MCF 10A (cell line): ENCODE measurements around the gene DOC2A. TPM values are rescaled to one million over a fixed set of nuclear protein-coding genes. Genes with fewer than 3 reads are reported as not detected.

Experiments
- BruUV-seq: library from RNA; stranded (reverse); fragments of 400-500 nt; replicated peaks from 2 replicates; lab custom pipeline; 2021; lab: Mats Ljungman, UMichigan
- CTCF ChIA-PET: fragments of 300-600 bp; sonication (Branson Sonifier 250); formaldehyde crosslinking; extraction: SDS; loops from one replicate; lab custom pipeline; 2021; ENCODE audit warnings: antibody characterized with exemption, inconsistent platforms; lab: Yijun Ruan, JAX
- POLR2A ChIA-PET: fragments of 300-600, 350-650 bp; sonication (Branson Sonifier 250); formaldehyde crosslinking; extraction: SDS; loops from one replicate; lab custom pipeline; 2020; ENCODE audit warnings: antibody characterized with exemption, inconsistent platforms; lab: Yijun Ruan, JAX
- DNase-seq: peaks from one replicate; pipeline ENCODE4 v3.0.0-alpha.2; 2018; ENCODE audit not compliant: unreplicated experiment
- H3K27ac Mint-ChIP-seq: one replicate; pipeline ENCODE4 v1.8.0; 2022; ENCODE audit warnings: mild to moderate bottlenecking, low read depth, mixed read lengths; ENCODE audit not compliant: unreplicated experiment
- H3K27me3 Mint-ChIP-seq: one replicate; pipeline ENCODE4 v1.8.0; 2022; ENCODE audit warnings: mixed read lengths; ENCODE audit not compliant: insufficient read depth, unreplicated experiment
- H3K36me3 Mint-ChIP-seq: one replicate; pipeline ENCODE4 v1.8.0; 2022; ENCODE audit warnings: mild to moderate bottlenecking, moderate library complexity, mixed read lengths; ENCODE audit not compliant: insufficient read depth, unreplicated experiment
- H3K4me1 Mint-ChIP-seq: one replicate; pipeline ENCODE4 v1.8.0; 2022; ENCODE audit warnings: mixed read lengths; ENCODE audit not compliant: insufficient read depth, unreplicated experiment
- H3K4me3 Mint-ChIP-seq: one replicate; pipeline ENCODE4 v1.8.0; 2022; ENCODE audit warnings: mild to moderate bottlenecking, moderate library complexity, mixed read lengths; ENCODE audit not compliant: unreplicated experiment
- H3K9me3 Mint-ChIP-seq: one replicate; pipeline ENCODE4 v1.8.0; 2022; ENCODE audit warnings: mixed read lengths; ENCODE audit not compliant: unreplicated experiment
- intact Hi-C: fragments of 100-400 bp; cut with micrococcal nuclease; formaldehyde crosslinking; loops from 2 replicates; pipeline ENCODE4 v1.14.1; 2022
- total RNA-seq: library from RNA; stranded (reverse); gene quantifications from 2 replicates; pipeline ENCODE4 v1.2.3, GENCODE V29; 2022
- TF ChIP-seq, protein P1 (sequence below): fragments of 200-600 bp; IDR thresholded peaks from one replicate; pipeline ENCODE4 v1.8.0; 2022; ENCODE audit warnings: antibody characterized with exemption, mild to moderate bottlenecking; ENCODE audit not compliant: unreplicated experiment

The DOC2A gene
- total RNA-seq, 1 experiment from 2014 or later = 1.2 TPM

DNA sequence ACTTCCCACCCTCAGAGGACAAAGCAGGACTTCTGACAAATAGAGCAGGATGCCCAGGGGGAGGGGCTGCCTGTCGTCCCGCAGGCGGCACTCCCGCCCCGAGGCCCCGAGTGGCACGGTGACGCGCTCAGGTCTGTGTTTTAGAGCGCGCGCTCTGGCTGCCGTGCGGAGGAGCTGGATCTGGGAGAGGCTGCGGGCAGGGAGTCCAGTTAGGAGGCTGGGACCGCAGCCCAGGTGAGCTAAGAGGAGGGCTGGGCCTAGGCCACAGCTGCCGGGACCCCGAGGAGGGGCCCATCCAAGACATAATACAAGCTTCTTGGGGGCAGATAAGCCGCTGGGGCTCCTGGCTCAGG, 6.4 kb downstream of the DOC2A start:
- no peaks in the 10 kb centered on the region for H3K27me3 Mint-ChIP-seq
- TF ChIP-seq, protein P1, sequence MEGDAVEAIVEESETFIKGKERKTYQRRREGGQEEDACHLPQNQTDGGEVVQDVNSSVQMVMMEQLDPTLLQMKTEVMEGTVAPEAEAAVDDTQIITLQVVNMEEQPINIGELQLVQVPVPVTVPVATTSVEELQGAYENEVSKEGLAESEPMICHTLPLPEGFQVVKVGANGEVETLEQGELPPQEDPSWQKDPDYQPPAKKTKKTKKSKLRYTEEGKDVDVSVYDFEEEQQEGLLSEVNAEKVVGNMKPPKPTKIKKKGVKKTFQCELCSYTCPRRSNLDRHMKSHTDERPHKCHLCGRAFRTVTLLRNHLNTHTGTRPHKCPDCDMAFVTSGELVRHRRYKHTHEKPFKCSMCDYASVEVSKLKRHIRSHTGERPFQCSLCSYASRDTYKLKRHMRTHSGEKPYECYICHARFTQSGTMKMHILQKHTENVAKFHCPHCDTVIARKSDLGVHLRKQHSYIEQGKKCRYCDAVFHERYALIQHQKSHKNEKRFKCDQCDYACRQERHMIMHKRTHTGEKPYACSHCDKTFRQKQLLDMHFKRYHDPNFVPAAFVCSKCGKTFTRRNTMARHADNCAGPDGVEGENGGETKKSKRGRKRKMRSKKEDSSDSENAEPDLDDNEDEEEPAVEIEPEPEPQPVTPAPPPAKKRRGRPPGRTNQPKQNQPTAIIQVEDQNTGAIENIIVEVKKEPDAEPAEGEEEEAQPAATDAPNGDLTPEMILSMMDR = no peak
- BruUV-seq = no TSS peak
- ChIA-PET POLR2A (interaction anchor here (0.7 to 2.5 kb wide), 4 partner anchors 8 to 180 kb away, joined by 3 to 9 read pairs (median 4); partner anchors contain the start of genes INO80E and TAOK2), CTCF (interaction anchor here (0.9 to 2.0 kb wide), 4 partner anchors 11 to 86 kb away, joined by 3 to 6 read pairs (median 4); no protein-coding TSS in a partner anchor)
- H3K27ac Mint-ChIP-seq = no peak overlapping the region
- intact Hi-C loops = no loop called here
- H3K4me1 Mint-ChIP-seq = no peaks in the 10 kb centered on the region
- no peaks in the 10 kb centered on the region for H3K9me3 Mint-ChIP-seq
- peaks cover 15% of the 10 kb centered on the region for H3K36me3 Mint-ChIP-seq
- DNase-seq = no peak
- H3K4me3 Mint-ChIP-seq = no peak overlapping the region

DNA sequence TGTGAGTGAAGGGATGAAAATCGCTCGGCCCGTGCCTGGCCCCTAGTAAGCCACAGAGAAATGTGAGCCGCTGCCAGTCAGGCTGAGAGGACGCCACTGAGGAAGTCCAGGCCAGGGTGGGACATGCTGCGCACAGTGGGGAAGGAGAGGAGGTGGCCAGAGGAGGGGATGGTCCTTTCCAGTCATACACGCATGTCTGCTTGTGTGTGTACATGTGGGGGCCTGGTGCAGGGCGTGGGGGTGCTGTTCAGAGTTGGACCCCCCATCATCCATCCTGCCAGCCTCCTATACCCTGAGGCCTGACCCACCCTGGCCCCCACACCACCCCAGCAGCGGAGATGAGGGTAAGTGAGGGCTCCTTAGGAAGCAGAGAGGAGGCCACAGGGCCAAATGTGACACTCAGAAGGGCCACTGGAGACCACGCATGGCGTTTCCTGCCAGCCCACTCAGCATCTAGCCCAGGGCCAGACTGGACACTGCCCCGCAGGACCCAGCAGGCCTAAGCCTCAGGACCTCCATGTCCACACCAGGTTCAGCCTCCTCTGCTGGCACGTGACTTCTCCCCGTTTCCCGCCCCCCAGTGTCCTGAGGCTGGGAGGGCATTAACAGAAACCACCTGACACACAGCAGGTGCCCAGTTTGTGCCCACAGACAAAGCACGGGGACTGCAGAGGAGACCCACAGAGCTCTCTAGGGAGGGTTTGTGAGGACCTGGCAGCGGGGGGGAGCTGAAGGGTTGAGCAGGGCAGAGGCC, 7.0 kb downstream of the DOC2A start:
- Mint-ChIP-seq H3K9me3 (no peaks in the 10 kb centered on the region), H3K27ac (no peak overlapping the region), H3K27me3 (no peaks in the 10 kb centered on the region), H3K36me3 (peaks cover 19% of the 10 kb centered on the region), H3K4me1 (no peaks in the 10 kb centered on the region), H3K4me3 (no peak overlapping the region)
- intact Hi-C loops = no loop called here
- POLR2A ChIA-PET = interaction anchor here (1.1 to 2.5 kb wide), 2 partner anchors 7 to 10 kb away, joined by 3 to 9 read pairs; partner anchors contain the start of gene INO80E
- BruUV-seq = no TSS peak
- CTCF ChIA-PET = interaction anchor here (0.9 to 2.0 kb wide), 3 partner anchors 11 to 86 kb away, joined by 3 to 6 read pairs (median 3); no protein-coding TSS in a partner anchor
- TF ChIP-seq, protein P1 = no peak
- no peak for DNase-seq

DNA sequence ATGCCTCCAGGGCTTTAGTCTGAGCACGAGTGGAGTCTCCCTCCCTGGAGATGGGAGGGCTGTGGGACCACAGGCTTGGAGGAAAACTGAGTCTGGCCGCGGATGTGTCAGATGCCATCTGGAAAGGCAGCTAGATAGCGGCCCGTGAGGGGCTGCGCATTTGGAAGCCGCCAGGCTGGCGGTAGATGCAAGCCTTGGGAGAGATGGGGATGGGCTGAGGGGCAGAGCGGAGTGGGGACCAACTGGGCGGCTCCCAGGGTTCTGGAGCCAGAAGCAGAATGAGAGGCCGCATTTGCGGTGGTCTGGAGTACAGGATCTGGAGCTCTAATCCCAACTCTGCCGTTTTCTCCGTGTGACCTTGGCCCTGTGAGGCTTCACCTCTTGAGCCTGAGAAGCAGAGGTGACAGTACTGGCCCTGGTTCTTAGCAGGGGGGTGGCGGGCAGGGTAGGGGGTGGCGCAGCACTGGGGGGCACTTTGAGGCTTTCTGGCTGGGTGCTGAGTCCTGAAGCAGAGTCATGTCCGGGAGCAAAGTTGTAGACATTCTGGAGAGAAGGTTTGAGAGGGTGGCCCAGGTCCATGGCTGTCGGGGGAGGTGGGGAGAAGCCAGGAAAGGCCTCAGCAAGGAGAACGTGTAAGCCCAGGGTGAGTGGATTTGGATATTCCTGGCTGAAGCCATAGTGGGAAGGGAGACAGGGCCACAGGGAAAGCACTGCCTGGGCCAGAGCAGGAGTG, 8.0 kb downstream of the DOC2A start:
- TF ChIP-seq, protein P1 = no peak
- Mint-ChIP-seq H3K9me3 (no peaks in the 10 kb centered on the region), H3K27ac (no peak overlapping the region), H3K27me3 (no peaks in the 10 kb centered on the region), H3K36me3 (peaks cover 30% of the 10 kb centered on the region), H3K4me1 (no peaks in the 10 kb centered on the region), H3K4me3 (no peak overlapping the region)
- CTCF ChIA-PET = interaction anchor here (0.6 to 1.1 kb wide), 4 partner anchors 9 to 312 kb away, joined by 3 read pairs; no protein-coding TSS in a partner anchor
- intact Hi-C loops = no loop called here
- POLR2A ChIA-PET = interaction anchor here (0.5 to 0.6 kb wide), 2 partner anchors 17 to 90 kb away, joined by 3 read pairs; no protein-coding TSS in a partner anchor
- no peak for DNase-seq
- BruUV-seq = no TSS peak
